Fibroblast of lung (primary cell): ENCODE measurements around the gene MAPK13. TPM values are rescaled to one million over a fixed set of nuclear protein-coding genes. Genes with fewer than 3 reads are reported as not detected.

Experiments
- DNase-seq, 2 donors: peaks; one replicate each; pipeline versions ENCODE4 v3.0.0 to v3.0.0-alpha.2; 2010; ENCODE audit warnings: low read depth in 2 of 2
- H2AFZ ChIP-seq: 2 replicates; pipeline ENCODE4 v1.5.1; 2012; ENCODE audit warnings: low read length, control low read depth, inconsistent platforms
- H3K27ac ChIP-seq: 2 replicates; pipeline ENCODE4 v1.5.1; 2011; ENCODE audit warnings: low read length, control low read depth; ENCODE audit not compliant: insufficient read depth
- H3K27me3 ChIP-seq: 2 replicates; pipeline ENCODE4 v1.5.1; 2011; ENCODE audit warnings: mild to moderate bottlenecking, low read length; ENCODE audit not compliant: control insufficient read depth, insufficient read depth
- H3K36me3 ChIP-seq: 2 replicates; pipeline ENCODE4 v1.5.1; 2011; ENCODE audit warnings: low read length; ENCODE audit not compliant: control insufficient read depth, insufficient read depth
- H3K4me1 ChIP-seq: 2 replicates; pipeline ENCODE4 v1.5.1; 2011; ENCODE audit warnings: low read length; ENCODE audit not compliant: control insufficient read depth, insufficient read depth; ENCODE audit errors: extremely low read depth
- H3K4me2 ChIP-seq: 2 replicates; pipeline ENCODE4 v1.5.1; 2011; ENCODE audit warnings: low read length, control low read depth; ENCODE audit not compliant: insufficient read depth; ENCODE audit errors: extremely low read depth
- H3K4me3 ChIP-seq, 4 experiments: fragments of 200-600 bp in 1 of 4; sonication (generic) in 1 of 4; replicated peaks in 1 of 4; 2 replicates each; pipeline ENCODE4 v1.5.1; 2011 to 2016; ENCODE audit warnings: low read length in 4 of 4, low read depth in 3 of 4, mild to moderate bottlenecking in 3 of 4, control low read depth in 2 of 4, inconsistent platforms in 1 of 4, mixed read lengths in 1 of 4; ENCODE audit not compliant: insufficient read depth in 1 of 4; ENCODE audit errors: control extremely low read depth in 1 of 4
- H3K79me2 ChIP-seq: 2 replicates; pipeline ENCODE4 v1.5.1; 2012; ENCODE audit warnings: mild to moderate bottlenecking, low read length, inconsistent platforms; ENCODE audit not compliant: control insufficient read depth, insufficient read depth
- H3K9ac ChIP-seq: 2 replicates; pipeline ENCODE4 v1.5.1; 2011; ENCODE audit warnings: mild to moderate bottlenecking, low read length, control low read depth; ENCODE audit not compliant: insufficient read depth
- H3K9me3 ChIP-seq: 2 replicates; pipeline ENCODE4 v1.5.1; 2012; ENCODE audit warnings: low read depth, low read length; ENCODE audit not compliant: control insufficient read depth, insufficient read depth
- H4K20me1 ChIP-seq: 2 replicates; pipeline ENCODE4 v1.5.1; 2011; ENCODE audit warnings: low read length; ENCODE audit not compliant: control insufficient read depth, insufficient read depth; ENCODE audit errors: extremely low read depth
- EZH2 ChIP-seq: IDR thresholded peaks from 2 replicates; pipeline ENCODE4 v1.5.1; 2012; ENCODE audit warnings: low read length, control low read depth, mild to moderate bottlenecking; ENCODE audit errors: missing control alignments
- polyA plus RNA-seq, 2 donors: library from polyadenylated mRNA; depleted of rRNA in 1 of 2; stranded (reverse) in 1 of 2; unstranded in 1 of 2; fragments of >200 nt; gene quantifications; 2 replicates each; pipeline ENCODE4 v1.2.1, GENCODE V29; 2011 to 2012; ENCODE audit warnings: missing spikeins in 1 of 2
- total RNA-seq: library from RNA; depleted of rRNA; stranded (reverse); fragments of >200 nt; gene quantifications from 2 replicates; pipeline ENCODE4 v1.2.1, GENCODE V29; 2014
- TF ChIP-seq, protein P1 (sequence below), 2 donors: IDR thresholded peaks in 1 of 2; conservative IDR thresholded peaks in 1 of 2; 1 replicate in 1 of 2; 2 replicates in 1 of 2; pipeline ENCODE4 v1.5.1; 2011 to 2012; ENCODE audit warnings: low read length in 2 of 2, control low read depth in 1 of 2, inconsistent platforms in 1 of 2, low read depth in 1 of 2, mild to moderate bottlenecking in 1 of 2

The MAPK13 gene
- total and polyA plus RNA-seq, 2 donors (not counting 1 experiment from before 2014, with no cell fraction given), result 3.0 to 7.6 TPM

DNA sequence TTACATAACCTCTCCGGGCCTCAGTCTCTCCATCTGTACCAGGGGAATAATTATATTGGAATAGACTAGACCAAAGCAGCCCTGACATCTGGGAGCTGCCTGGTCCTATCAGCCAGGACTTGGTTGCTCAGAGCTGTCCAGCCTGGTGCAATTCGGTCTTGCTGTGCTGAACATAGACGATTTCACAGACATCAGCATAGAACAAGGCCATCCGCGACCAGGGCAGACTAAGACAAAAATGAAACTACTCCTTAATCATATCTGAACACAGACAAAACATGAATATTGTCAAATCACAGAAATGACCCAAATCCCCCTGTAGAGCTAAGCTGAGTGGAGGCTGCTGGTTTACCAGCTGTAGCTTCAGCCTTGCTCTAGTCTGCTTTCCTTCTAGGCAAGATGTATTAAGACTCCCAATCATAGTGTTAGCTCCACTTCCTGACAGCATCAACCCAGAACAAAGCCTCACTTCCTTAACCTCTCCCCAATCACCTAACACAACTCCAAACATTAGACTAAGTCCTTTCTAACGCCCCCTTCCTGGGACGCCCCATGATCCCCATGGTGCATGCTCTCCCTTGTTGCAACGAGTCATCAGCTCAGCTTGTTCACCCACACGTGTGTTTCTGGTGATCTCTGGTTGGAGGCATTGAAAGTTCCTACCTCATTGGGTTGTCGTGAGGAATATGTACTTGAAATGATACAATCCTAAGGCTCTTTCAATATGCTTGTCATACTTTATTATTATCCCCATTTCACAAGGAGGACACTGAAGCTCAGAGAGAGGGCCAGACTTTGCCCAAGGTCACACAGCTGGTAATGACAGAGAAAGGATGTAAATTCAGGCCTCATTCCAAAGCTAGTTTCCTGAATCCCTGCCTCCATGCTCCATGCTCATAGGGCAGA, 3.5 kb upstream of the MAPK13 start:
- Histone ChIP-seq H3K79me2 (no peaks in the 10 kb centered on the region), H3K4me1 (peaks cover 26% of the 10 kb centered on the region), H3K27me3 (no peaks in the 10 kb centered on the region), H2AFZ (no peak overlapping the region), H3K4me2 (no peak overlapping the region), H3K9ac (no peak overlapping the region), H3K36me3 (no peaks in the 10 kb centered on the region), H3K9me3 (no peaks in the 10 kb centered on the region), H3K4me3 (no peak overlapping the region), H3K27ac (peak overlapping the region; percentile 83), H4K20me1 (no peaks in the 10 kb centered on the region)
- no peak for TF ChIP-seq EZH2
- TF ChIP-seq, protein P1, sequence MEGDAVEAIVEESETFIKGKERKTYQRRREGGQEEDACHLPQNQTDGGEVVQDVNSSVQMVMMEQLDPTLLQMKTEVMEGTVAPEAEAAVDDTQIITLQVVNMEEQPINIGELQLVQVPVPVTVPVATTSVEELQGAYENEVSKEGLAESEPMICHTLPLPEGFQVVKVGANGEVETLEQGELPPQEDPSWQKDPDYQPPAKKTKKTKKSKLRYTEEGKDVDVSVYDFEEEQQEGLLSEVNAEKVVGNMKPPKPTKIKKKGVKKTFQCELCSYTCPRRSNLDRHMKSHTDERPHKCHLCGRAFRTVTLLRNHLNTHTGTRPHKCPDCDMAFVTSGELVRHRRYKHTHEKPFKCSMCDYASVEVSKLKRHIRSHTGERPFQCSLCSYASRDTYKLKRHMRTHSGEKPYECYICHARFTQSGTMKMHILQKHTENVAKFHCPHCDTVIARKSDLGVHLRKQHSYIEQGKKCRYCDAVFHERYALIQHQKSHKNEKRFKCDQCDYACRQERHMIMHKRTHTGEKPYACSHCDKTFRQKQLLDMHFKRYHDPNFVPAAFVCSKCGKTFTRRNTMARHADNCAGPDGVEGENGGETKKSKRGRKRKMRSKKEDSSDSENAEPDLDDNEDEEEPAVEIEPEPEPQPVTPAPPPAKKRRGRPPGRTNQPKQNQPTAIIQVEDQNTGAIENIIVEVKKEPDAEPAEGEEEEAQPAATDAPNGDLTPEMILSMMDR (conservative IDR thresholded peaks at IDR 0.05 in 1 of 2, IDR thresholded peaks at IDR 0.05 in 1 of 2; ENCODE audit: low read depth in 1 of 2, low read length in 2 of 2), result no peak
- DNase-seq, result peak in 1 of 2 donors; percentile 43

DNA sequence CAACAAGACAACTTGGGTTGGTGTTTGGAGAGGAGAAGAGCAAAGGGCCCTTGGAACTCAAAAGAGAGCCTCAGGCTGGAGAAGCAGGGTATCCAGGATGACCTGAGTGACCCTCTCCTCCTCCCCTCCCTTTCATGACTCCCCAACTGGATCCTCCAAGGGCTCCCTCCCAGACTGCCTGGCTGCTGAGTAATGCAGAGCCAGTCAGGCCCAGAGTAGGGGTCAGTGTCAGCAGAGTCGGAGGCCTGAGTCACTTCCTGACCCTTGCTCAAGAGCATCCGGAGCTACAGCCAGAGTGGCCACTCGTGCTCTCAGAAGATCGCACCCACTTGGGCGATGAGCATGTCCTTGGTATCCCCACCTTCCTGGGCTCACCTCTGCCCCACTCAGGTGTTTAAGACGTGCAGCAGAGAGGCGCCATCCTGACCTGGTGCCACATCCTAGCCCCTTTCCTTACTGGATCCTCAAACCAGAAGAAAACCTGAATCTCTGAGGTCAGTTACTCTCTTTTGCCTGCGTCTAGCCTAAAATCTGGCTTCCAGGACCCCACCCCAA, 2.8 kb upstream of the MAPK13 start:
- H3K36me3 ChIP-seq, result no peaks in the 10 kb centered on the region
- H3K4me3 ChIP-seq, result no peak overlapping the region
- peak overlapping the region; percentile 83 for H3K27ac ChIP-seq
- peak; percentile 79 to 83 for DNase-seq
- no peak overlapping the region for H2AFZ ChIP-seq
- H3K4me2 ChIP-seq, result peak overlapping the region; percentile 40
- H4K20me1 ChIP-seq, result no peaks in the 10 kb centered on the region
- H3K27me3 ChIP-seq, result no peaks in the 10 kb centered on the region
- H3K79me2 ChIP-seq, result no peaks in the 10 kb centered on the region
- no peaks in the 10 kb centered on the region for H3K9me3 ChIP-seq
- TF ChIP-seq EZH2, result no peak
- TF ChIP-seq, protein P1 (conservative IDR thresholded peaks at IDR 0.05 in 1 of 2, IDR thresholded peaks at IDR 0.05 in 1 of 2; ENCODE audit: low read depth in 1 of 2, low read length in 2 of 2), result no peak
- H3K9ac ChIP-seq, result peak overlapping the region; percentile 26
- peaks cover 31% of the 10 kb centered on the region for H3K4me1 ChIP-seq

DNA sequence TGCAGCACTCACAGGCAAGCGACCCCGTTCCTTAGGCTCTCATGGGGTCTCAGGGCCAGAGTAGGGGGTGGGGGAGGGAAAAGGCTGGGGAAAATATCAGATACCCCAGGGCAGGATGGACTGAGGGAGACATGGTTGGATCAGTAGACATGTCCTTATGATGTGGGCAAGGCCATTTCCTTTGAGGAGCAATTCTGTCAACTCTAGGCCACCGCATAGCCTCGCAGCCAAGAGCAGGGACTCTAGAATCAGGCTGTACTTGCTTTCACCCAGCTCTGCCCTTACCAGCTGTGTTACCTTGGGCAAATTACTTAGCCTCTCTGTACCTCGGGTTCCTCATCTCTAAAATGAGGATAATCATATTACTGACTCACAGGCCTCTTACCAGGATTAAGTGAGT, 2.2 kb upstream of the MAPK13 start:
- Histone ChIP-seq H3K9me3 (no peaks in the 10 kb centered on the region), H3K27ac (peak overlapping the region; percentile 83), H3K79me2 (no peaks in the 10 kb centered on the region), H3K4me3 (no peak overlapping the region), H2AFZ (no peak overlapping the region), H3K4me2 (no peak overlapping the region), H3K9ac (no peak overlapping the region), H4K20me1 (no peaks in the 10 kb centered on the region), H3K27me3 (no peaks in the 10 kb centered on the region), H3K36me3 (no peaks in the 10 kb centered on the region), H3K4me1 (peaks cover 31% of the 10 kb centered on the region)
- DNase-seq, result no peak
- TF ChIP-seq, protein P1 (conservative IDR thresholded peaks at IDR 0.05 in 1 of 2, IDR thresholded peaks at IDR 0.05 in 1 of 2; ENCODE audit: low read depth in 1 of 2, low read length in 2 of 2), result no peak
- TF ChIP-seq EZH2, result no peak
